Lower leg skin (tissue), 3 donors: ENCODE measurements around the gene CFAP97D2.

Experiments used
- POLR2A ChIP-seq, 2 donors: fragments of 450-650 bp; IDR thresholded peaks; one replicate each; pipeline ENCODE4 v1.6.1; 2016 to 2017; ENCODE audit warnings: antibody characterized with exemption in 2 of 2, mild to moderate bottlenecking in 1 of 2, moderate library complexity in 1 of 2
- TF ChIP-seq, protein P1 (sequence below), 3 donors: fragments of 450-650 bp; IDR thresholded peaks; one replicate each; pipeline ENCODE4 v1.5.1; 2016; ENCODE audit warnings: antibody characterized with exemption in 3 of 3, mild to moderate bottlenecking in 3 of 3, moderate library complexity in 2 of 3

DNA sequence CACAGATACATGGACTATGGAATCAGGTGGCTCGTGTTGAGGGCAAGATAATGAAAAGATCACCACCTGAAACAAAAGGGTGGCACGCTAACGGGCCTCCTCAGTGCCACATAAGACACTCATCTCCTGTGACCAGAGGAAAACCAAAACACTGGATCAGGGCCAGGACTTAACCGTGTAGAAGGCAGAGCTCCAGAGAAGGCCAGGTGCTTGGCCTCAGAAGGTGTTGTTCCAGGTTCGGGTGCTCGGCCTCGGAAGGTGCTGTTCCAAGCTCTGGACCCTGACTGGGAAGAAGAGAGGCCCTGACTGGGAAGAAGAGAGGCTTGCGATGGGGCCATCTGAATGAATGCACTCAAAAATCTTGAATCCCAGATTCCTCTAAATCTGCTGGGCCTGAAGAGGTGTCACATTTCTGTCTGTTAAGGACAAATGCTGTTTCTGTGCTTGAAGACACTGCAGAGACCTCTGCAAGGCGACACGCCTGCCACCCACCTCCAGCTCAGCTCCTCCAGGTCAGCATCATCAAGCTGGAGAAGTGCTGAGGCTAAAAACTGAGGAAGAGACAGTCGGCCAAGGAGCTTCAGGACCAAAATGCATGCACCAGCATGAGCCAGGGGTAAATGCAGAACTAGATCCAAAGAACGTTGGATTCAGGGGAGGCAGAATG lies 44.0 kb upstream of the CFAP97D2 start:
- TF ChIP-seq, protein P1, sequence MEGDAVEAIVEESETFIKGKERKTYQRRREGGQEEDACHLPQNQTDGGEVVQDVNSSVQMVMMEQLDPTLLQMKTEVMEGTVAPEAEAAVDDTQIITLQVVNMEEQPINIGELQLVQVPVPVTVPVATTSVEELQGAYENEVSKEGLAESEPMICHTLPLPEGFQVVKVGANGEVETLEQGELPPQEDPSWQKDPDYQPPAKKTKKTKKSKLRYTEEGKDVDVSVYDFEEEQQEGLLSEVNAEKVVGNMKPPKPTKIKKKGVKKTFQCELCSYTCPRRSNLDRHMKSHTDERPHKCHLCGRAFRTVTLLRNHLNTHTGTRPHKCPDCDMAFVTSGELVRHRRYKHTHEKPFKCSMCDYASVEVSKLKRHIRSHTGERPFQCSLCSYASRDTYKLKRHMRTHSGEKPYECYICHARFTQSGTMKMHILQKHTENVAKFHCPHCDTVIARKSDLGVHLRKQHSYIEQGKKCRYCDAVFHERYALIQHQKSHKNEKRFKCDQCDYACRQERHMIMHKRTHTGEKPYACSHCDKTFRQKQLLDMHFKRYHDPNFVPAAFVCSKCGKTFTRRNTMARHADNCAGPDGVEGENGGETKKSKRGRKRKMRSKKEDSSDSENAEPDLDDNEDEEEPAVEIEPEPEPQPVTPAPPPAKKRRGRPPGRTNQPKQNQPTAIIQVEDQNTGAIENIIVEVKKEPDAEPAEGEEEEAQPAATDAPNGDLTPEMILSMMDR (IDR thresholded peaks at IDR 0.05) = no peak
- TF ChIP-seq POLR2A (IDR thresholded peaks at IDR 0.05) = no peak
